ENCODE measurements around the gene ZNF654. TPM values are rescaled to one million over a fixed set of nuclear protein-coding genes. Genes with fewer than 3 reads are reported as not detected.

Gene ZNF654
- total and polyA plus RNA-seq, 2 experiments from 2014 or later, result 6.2 to 7.5 TPM

DNA sequence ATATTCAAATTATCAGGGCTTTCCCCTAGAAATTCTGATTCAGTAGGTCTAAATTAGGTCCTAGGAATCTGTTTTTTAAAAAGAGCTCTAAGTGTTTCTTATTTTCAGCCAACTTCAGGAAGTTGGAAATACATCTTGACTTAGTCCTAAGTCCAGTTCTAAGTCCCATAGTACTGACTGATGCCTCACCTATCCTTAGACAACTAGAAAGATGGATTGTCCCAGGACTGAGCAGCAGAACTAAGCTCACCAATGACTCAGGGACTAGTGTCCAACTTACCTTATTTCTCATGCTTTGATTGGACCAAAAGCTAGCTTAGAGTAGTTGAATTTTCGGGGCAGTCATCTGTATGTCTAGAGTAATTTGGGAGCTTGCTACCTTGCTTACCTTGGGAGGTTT is 64.5 kb downstream of the ZNF654 start:
- no peak for ATAC-seq

DNA sequence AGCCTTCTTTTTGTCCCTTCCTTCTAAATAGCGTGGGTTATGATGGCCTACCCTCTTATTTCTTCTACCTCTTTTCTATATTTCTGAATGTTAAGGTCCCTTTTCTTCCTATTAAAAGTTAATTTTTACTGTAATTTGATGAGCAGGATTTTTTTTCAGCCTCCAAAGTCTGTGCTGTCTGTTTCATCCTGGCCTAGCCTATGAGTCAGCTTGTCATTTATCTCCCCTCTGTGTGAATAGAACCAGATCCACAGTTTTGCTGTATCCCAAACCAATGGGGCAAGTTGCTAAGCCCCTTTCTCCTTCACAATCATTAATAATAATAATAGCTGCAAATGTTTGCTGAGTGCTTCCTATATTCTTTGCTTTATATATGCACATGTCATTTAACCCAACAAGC is 72.6 kb downstream of the ZNF654 start:
- H3K27ac ChIP-seq (ENCODE audit: low read depth), result no peak overlapping the region
- H3K79me2 ChIP-seq (replicated peaks; ENCODE audit: insufficient read depth), result no peaks in the 10 kb centered on the region
- H3K36me3 ChIP-seq (ENCODE audit: insufficient read depth), result no peaks in the 10 kb centered on the region
- Mint-ChIP-seq H3K4me1 (peaks cover 3% of the 10 kb centered on the region; the same call in 1 of the 3 replicates), H3K36me3 (ENCODE audit: low read depth) (peaks cover 4% of the 10 kb centered on the region; the same call in 2 of the 3 replicates), H3K4me3 (no peak overlapping the region), H3K27ac (no peak overlapping the region), H3K27me3 (ENCODE audit: insufficient read depth, low read depth, poor library complexity) (no peaks in the 10 kb centered on the region), H3K9me3 (no peaks in the 10 kb centered on the region)
- DNase-seq (ENCODE audit: low spot score), result no peak
- H3K9me2 ChIP-seq (ENCODE audit: insufficient read depth), result no peaks in the 10 kb centered on the region
- H3K4me2 ChIP-seq, result no peak overlapping the region
- H3K27me3 ChIP-seq (ENCODE audit: insufficient read depth), result no peaks in the 10 kb centered on the region
- H3K4me1 ChIP-seq (ENCODE audit: insufficient read depth), result no peaks in the 10 kb centered on the region
- no peak for ATAC-seq
- H3K4me3 ChIP-seq, result no peak overlapping the region
- H3F3A ChIP-seq (replicated peaks; ENCODE audit: low read depth), result no peaks in the 10 kb centered on the region
- H4K20me1 ChIP-seq (replicated peaks; ENCODE audit: insufficient read depth), result no peaks in the 10 kb centered on the region
- H2AFZ ChIP-seq, result no peak overlapping the region
- TF ChIP-seq ZNF331 (CRISPR knock-in tag; IDR thresholded peaks at IDR 0.05; ENCODE audit: low read depth), result no peak
- TF ChIP-seq JUNB (IDR thresholded peaks at IDR 0.05; ENCODE audit: unreplicated experiment), result no peak
- no peak for TF ChIP-seq POLR2AphosphoS5 (IDR thresholded peaks at IDR 0.05; ENCODE audit: low read depth)
- TF ChIP-seq EZH2 (IDR thresholded peaks at IDR 0.05; ENCODE audit: low read depth, unreplicated experiment), result no peak
- TF ChIP-seq, protein P1, sequence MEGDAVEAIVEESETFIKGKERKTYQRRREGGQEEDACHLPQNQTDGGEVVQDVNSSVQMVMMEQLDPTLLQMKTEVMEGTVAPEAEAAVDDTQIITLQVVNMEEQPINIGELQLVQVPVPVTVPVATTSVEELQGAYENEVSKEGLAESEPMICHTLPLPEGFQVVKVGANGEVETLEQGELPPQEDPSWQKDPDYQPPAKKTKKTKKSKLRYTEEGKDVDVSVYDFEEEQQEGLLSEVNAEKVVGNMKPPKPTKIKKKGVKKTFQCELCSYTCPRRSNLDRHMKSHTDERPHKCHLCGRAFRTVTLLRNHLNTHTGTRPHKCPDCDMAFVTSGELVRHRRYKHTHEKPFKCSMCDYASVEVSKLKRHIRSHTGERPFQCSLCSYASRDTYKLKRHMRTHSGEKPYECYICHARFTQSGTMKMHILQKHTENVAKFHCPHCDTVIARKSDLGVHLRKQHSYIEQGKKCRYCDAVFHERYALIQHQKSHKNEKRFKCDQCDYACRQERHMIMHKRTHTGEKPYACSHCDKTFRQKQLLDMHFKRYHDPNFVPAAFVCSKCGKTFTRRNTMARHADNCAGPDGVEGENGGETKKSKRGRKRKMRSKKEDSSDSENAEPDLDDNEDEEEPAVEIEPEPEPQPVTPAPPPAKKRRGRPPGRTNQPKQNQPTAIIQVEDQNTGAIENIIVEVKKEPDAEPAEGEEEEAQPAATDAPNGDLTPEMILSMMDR (conservative IDR thresholded peaks at IDR 0.05; ENCODE audit: low read depth in 2 of 2), result no peak

More for the DNA sequence above, 64.5 kb downstream of the ZNF654 start:
- H3K36me3 Mint-ChIP-seq (ENCODE audit: low read depth), result no peaks in the 10 kb centered on the region; the same call in 2 of the 3 replicates
- Histone ChIP-seq H2AFZ (no peak overlapping the region), H3K9me2 (ENCODE audit: insufficient read depth) (no peaks in the 10 kb centered on the region), H3K4me1 (ENCODE audit: insufficient read depth) (no peaks in the 10 kb centered on the region), H3K79me2 (replicated peaks; ENCODE audit: insufficient read depth) (no peaks in the 10 kb centered on the region; the same call in none of the 2 replicates), H3K4me2 (no peak overlapping the region), H3K27ac (ENCODE audit: low read depth) (no peak overlapping the region), H4K20me1 (replicated peaks; ENCODE audit: insufficient read depth) (no peaks in the 10 kb centered on the region), H3F3A (replicated peaks; ENCODE audit: low read depth) (no peaks in the 10 kb centered on the region), H3K4me3 (no peak overlapping the region), H3K36me3 (ENCODE audit: insufficient read depth) (no peaks in the 10 kb centered on the region), H3K27me3 (ENCODE audit: insufficient read depth) (no peaks in the 10 kb centered on the region)
- H3K9me3 Mint-ChIP-seq, result no peaks in the 10 kb centered on the region
- DNase-seq (ENCODE audit: low spot score), result no peak
- H3K27ac Mint-ChIP-seq, result no peak overlapping the region
- TF ChIP-seq, protein P2, sequence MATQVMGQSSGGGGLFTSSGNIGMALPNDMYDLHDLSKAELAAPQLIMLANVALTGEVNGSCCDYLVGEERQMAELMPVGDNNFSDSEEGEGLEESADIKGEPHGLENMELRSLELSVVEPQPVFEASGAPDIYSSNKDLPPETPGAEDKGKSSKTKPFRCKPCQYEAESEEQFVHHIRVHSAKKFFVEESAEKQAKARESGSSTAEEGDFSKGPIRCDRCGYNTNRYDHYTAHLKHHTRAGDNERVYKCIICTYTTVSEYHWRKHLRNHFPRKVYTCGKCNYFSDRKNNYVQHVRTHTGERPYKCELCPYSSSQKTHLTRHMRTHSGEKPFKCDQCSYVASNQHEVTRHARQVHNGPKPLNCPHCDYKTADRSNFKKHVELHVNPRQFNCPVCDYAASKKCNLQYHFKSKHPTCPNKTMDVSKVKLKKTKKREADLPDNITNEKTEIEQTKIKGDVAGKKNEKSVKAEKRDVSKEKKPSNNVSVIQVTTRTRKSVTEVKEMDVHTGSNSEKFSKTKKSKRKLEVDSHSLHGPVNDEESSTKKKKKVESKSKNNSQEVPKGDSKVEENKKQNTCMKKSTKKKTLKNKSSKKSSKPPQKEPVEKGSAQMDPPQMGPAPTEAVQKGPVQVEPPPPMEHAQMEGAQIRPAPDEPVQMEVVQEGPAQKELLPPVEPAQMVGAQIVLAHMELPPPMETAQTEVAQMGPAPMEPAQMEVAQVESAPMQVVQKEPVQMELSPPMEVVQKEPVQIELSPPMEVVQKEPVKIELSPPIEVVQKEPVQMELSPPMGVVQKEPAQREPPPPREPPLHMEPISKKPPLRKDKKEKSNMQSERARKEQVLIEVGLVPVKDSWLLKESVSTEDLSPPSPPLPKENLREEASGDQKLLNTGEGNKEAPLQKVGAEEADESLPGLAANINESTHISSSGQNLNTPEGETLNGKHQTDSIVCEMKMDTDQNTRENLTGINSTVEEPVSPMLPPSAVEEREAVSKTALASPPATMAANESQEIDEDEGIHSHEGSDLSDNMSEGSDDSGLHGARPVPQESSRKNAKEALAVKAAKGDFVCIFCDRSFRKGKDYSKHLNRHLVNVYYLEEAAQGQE (IDR thresholded peaks at IDR 0.05; ENCODE audit: unreplicated experiment), result no peak
- TF ChIP-seq, protein P3, sequence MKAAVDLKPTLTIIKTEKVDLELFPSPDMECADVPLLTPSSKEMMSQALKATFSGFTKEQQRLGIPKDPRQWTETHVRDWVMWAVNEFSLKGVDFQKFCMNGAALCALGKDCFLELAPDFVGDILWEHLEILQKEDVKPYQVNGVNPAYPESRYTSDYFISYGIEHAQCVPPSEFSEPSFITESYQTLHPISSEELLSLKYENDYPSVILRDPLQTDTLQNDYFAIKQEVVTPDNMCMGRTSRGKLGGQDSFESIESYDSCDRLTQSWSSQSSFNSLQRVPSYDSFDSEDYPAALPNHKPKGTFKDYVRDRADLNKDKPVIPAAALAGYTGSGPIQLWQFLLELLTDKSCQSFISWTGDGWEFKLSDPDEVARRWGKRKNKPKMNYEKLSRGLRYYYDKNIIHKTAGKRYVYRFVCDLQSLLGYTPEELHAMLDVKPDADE (IDR thresholded peaks at IDR 0.05), result no peak
- TF ChIP-seq EZH2phosphoT487 (IDR thresholded peaks at IDR 0.05; ENCODE audit: unreplicated experiment) (no peak), POLR2AphosphoS5 (IDR thresholded peaks at IDR 0.05; ENCODE audit: low read depth) (no peak), NANOG (IDR thresholded peaks at IDR 0.05; ENCODE audit: borderline replicate concordance) (no peak), CREB1 (CRISPR knock-in tag; IDR thresholded peaks at IDR 0.05; ENCODE audit: low read depth) (no peak), EZH2 (IDR thresholded peaks at IDR 0.05; ENCODE audit: low read depth, unreplicated experiment) (no peak), ZNF331 (CRISPR knock-in tag; IDR thresholded peaks at IDR 0.05; ENCODE audit: low read depth) (no peak), ZNF114 (CRISPR knock-in tag; IDR thresholded peaks at IDR 0.05) (no peak)
- peaks cover 3% of the 10 kb centered on the region; the same call in 1 of the 3 replicates for H3K4me1 Mint-ChIP-seq
- no peak overlapping the region for H3K4me3 Mint-ChIP-seq
- no peaks in the 10 kb centered on the region for H3K27me3 Mint-ChIP-seq (ENCODE audit: insufficient read depth, low read depth, poor library complexity)
